Embryonic facial prominence (tissue), 1 donor: Measurements from ENCODE around the gene STX12.

Experiments used
- DNase-seq: peaks from one replicate; pipeline ENCODE4 v3.0.0-alpha.2; 2016; ENCODE audit errors: extremely low spot score

Gene STX12

GRCh38 chr1:27772932-27773825 lies at the start of gene STX12:
Gene STX12 (plus strand): TSS chr1:27773219. CDS start chr1:27773308, 89 bp downstream.
- DNase-seq: peak; percentile 99

GRCh38 chr1:27724961-27725373 lies 48.1 kb upstream of the STX12 start:
- DNase-seq: no peak

- DNase-seq: peak; percentile 99
Observed at GRCh38 chr1:27725374-27726172, 47.4 kb upstream of the STX12 start, which contains the start of gene FAM76A. Gene FAM76A (plus strand): TSS chr1:27725961. CDS start chr1:27726081, 120 bp downstream.

GRCh38 chr1:27726173-27727044 lies 46.6 kb upstream of the STX12 start:
- no peak for DNase-seq

GRCh38 chr1:27727126-27727525 lies 45.9 kb upstream of the STX12 start:
- DNase-seq: no peak

- no peak for DNase-seq
Observed at GRCh38 chr1:27736252-27736651, 36.8 kb upstream of the STX12 start.

GRCh38 chr1:27741121-27741520 lies 31.9 kb upstream of the STX12 start:
- no peak for DNase-seq

GRCh38 chr1:27744556-27744955 lies 28.5 kb upstream of the STX12 start:
- no peak for DNase-seq

DNA sequence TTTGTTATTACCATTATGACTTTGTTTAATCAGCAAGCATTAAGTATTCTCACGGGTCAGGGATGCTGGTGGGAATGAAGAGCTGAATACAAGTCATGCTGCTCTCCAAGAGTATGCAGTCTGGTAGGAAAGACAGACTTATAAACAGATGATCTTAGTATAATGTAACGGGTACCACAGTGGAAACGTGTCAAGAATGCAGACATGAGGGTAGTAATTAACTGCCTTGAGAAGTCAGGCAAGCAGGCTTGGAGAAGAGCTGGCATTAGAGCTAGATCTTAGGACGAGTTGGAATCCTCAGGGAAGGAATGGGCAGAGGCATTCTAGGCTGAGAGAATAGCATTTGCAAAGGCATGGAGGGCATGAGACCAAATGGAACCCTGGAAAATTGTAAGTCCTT lies 27.6 kb upstream of the STX12 start:
- DNase-seq: no peak

GRCh38 chr1:27752360-27752759 lies 20.7 kb upstream of the STX12 start:
- no peak for DNase-seq

DNA sequence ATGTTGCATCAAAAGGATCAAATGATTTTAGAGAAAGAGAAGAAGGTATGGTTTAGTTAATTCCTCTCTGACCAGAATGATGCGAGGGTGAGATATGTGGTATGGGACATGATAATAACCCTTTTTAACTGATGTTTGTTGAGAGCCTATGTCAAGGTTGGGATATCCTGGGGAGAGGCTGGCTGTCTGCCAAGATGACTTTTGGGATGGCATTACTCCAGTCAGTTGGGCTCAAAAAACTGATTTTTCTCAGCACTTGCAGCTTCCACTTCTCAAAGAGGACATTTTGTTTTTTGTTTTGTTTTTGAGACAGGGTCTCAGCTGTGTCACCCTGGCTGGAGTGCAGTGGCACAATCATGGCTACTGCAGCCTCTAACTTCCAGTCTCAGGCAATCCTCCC lies 17.7 kb upstream of the STX12 start:
- DNase-seq: no peak

GRCh38 chr1:27755865-27756264 lies 17.2 kb upstream of the STX12 start:
- no peak for DNase-seq

- no peak for DNase-seq
Observed at GRCh38 chr1:27759236-27759635, 13.8 kb upstream of the STX12 start.

DNA sequence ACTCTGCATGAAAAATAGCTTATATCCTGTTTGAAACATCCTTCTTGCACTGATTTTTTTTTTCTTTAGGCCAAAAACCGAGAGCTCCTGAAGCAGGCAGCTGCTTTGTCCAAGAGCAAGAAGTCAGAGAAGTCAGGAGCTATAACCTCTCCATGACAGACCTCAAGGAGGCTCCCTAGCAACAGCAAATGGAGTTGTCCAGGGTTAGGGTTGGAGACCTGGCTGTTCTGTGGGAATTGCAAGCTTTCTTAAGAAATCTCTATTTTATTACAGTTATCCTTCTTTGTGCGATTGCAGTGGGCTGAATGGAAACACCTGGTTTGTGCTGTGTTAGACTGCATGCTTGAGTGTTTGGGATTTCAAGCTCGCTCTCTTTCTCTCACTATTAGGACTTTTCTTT lies 12.6 kb upstream of the STX12 start:
- no peak for DNase-seq

GRCh38 chr1:27762033-27762432 lies 11.0 kb upstream of the STX12 start:
- no peak for DNase-seq

GRCh38 chr1:27763358-27763757 lies 9.7 kb upstream of the STX12 start:
- DNase-seq: no peak

DNA sequence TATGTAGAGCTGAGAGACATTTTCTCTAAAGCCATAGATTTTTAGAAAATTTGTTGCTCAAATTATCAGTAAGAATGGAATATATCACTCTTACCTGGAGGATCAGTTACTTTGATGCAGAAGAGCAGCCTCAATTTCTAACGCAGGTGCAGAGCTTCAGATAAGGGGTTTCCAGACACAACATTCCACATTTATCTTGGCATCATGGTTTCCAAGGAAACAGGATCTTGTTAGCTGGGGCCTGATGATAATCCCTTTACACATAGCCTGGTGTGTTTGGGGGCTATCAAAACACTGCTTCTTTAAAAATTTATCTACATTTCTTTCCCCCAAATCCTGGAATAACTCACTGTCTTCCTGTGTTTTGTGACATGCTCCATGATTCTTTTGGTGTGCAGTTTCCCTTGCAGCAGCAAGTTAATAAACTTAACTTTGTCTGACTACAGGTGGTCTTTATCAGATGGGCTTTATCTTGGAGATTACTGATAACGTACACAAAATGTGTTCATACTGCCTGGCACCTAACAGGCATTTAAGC lies 2.7 kb upstream of the STX12 start:
- no peak for DNase-seq

DNA sequence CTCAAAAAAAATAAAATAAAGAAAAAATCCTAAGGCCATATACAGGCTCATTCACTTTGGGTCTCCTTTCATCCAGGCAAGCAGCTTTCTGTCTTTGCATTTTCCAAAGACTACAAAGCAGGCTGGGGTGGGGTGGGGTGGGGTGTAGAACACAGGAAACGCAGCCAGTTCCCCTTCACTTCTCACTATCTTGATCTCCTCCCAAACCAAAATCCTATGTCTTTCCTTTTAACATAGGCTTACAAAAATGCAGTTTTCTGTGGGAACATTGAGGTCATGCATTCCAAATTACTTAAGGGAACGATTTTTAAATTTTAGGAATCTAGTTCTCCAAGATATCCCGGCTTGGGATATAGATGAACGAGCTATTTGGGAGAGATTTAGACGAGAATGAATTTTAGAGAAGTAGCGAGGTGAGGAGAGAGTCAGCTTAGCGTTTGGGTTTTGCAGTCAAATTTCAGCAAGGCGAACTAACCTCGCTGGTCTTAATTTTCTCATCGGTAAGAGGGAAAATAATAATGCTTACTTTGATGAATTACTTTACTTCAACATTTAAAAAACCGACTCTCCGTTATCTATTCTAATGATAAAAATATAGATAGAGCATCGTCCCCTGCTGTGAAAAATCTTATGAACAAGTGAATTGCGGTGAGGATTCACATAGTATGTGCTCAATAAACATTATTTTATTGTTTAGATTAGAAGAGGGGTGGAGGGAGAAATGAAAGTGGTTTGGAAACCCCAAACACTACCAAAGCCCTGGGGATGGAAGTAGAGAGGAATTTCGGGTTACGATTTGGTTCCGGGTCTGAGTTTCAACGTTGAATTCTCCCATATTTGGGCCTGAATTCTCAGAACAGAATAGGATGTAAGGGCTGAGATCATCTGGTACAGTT lies 735 bp upstream of the STX12 start:
- DNase-seq: peak; percentile 53

- DNase-seq: no peak
Observed at GRCh38 chr1:27773826-27774445, 917 bp downstream of the STX12 start.

GRCh38 chr1:27774654-27775053 lies 1.6 kb downstream of the STX12 start:
- no peak for DNase-seq
